Astrocyte (in vitro differentiated cells and primary cell): ENCODE results near the gene PMP22.

Experiments
- CTCF ChIP-seq: IDR thresholded peaks from 2 replicates; pipeline ENCODE4 v1.5.1; 2011; ENCODE audit warnings: low read depth, mild to moderate bottlenecking, inconsistent platforms, low read length, moderate library complexity; ENCODE audit not compliant: insufficient read depth
- EZH2 ChIP-seq: IDR thresholded peaks from 2 replicates; pipeline ENCODE4 v1.6.1; 2012; ENCODE audit warnings: mild to moderate bottlenecking, low read length, inconsistent platforms; ENCODE audit not compliant: insufficient read depth

DNA sequence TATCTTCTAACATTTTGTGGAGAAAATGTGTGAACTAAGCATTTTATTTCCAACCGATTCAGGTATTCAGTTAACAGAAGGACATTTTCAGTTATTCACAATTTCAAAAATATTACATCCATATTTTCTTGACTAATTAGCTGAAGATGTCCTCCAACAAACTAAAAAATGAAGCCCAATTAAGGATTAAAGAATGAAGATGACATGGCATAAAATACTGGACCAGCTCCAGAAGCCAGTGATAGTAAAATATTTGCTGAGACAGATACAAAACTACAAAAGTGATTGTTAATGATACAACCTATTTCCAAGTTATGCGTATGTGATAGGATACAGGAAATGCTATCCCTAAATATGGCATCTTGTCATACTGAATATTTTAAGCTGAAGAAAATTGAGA, 48.6 kb downstream of the PMP22 start:
- TF ChIP-seq CTCF = no peak
- no peak for TF ChIP-seq EZH2
